ENCODE data around the gene OGDH.

DNA sequence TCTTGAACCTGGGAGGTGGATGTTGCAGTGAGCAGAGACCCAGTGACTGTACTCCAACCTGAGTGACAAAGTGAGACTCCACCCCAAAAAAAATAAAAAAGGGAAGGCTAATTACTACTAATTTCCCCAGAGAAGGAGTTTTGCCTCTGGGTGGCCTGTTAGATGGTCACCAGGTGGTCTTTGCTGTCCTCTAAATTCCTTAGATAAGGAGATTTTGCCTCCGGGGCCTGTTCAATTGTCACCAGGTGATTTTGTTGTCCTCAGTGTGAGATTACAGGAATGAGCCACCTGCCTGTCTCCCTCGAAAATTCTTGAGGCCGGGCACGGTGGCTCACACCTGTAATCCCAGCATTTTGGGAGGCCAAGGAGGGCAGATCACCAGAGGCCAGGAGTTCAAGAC, 117.8 kb downstream of the OGDH start:
- TF ChIP-seq, protein P1, sequence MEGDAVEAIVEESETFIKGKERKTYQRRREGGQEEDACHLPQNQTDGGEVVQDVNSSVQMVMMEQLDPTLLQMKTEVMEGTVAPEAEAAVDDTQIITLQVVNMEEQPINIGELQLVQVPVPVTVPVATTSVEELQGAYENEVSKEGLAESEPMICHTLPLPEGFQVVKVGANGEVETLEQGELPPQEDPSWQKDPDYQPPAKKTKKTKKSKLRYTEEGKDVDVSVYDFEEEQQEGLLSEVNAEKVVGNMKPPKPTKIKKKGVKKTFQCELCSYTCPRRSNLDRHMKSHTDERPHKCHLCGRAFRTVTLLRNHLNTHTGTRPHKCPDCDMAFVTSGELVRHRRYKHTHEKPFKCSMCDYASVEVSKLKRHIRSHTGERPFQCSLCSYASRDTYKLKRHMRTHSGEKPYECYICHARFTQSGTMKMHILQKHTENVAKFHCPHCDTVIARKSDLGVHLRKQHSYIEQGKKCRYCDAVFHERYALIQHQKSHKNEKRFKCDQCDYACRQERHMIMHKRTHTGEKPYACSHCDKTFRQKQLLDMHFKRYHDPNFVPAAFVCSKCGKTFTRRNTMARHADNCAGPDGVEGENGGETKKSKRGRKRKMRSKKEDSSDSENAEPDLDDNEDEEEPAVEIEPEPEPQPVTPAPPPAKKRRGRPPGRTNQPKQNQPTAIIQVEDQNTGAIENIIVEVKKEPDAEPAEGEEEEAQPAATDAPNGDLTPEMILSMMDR (IDR thresholded peaks at IDR 0.05; ENCODE audit: low read depth, low read length, poor library complexity, severe bottlenecking) = no peak
- TF ChIP-seq EZH2phosphoT487 (IDR thresholded peaks at IDR 0.05; ENCODE audit: borderline replicate concordance, low read length) = no peak

Measured in DOHH2 (cell line).